Stimulated activated CD8-positive, alpha-beta memory T cell treated with anti-CD3 and anti-CD28 coated beads, Interleukin-4, amount 100 ng/mL, for 4 hours (primary cell): Measurements from ENCODE around the gene BCL2L11.

Experiments
- DNase-seq, 2 donors: peaks; one replicate each; pipeline ENCODE4 v3.0.0-alpha.2; 2020; ENCODE audit warnings: low read depth in 2 of 2, low spot score in 1 of 2

BCL2L11 gene

GRCh38 chr2:111189106-111189505 is 68.4 kb downstream of the BCL2L11 start:
- DNase-seq: no peak

GRCh38 chr2:111190816-111191540 is 70.3 kb downstream of the BCL2L11 start:
- DNase-seq: no peak

- no peak for DNase-seq
Observed at GRCh38 chr2:111191877-111192276, 71.2 kb downstream of the BCL2L11 start.

GRCh38 chr2:111192776-111193368 is 72.2 kb downstream of the BCL2L11 start:
- no peak for DNase-seq

GRCh38 chr2:111194835-111195621 is 74.3 kb downstream of the BCL2L11 start:
- no peak for DNase-seq

GRCh38 chr2:111196435-111196834 is 75.7 kb downstream of the BCL2L11 start:
- DNase-seq: no peak

- no peak for DNase-seq
Observed at GRCh38 chr2:111198701-111199100, 78.0 kb downstream of the BCL2L11 start.

GRCh38 chr2:111199840-111200239 is 79.1 kb downstream of the BCL2L11 start:
- no peak for DNase-seq

- no peak for DNase-seq
Observed at GRCh38 chr2:111200333-111200881, 79.7 kb downstream of the BCL2L11 start.

GRCh38 chr2:111201214-111201613 is 80.5 kb downstream of the BCL2L11 start:
- DNase-seq: no peak

- no peak for DNase-seq
Observed at GRCh38 chr2:111202266-111203040, 81.7 kb downstream of the BCL2L11 start.

- DNase-seq: no peak
Observed at GRCh38 chr2:111204706-111205105, 84.0 kb downstream of the BCL2L11 start.

- DNase-seq: no peak
Observed at GRCh38 chr2:111205774-111206173, 85.1 kb downstream of the BCL2L11 start.

GRCh38 chr2:111207851-111208250 is 87.1 kb downstream of the BCL2L11 start:
- DNase-seq: no peak

- DNase-seq: no peak
Observed at GRCh38 chr2:111208639-111209038, 87.9 kb downstream of the BCL2L11 start.

GRCh38 chr2:111209045-111209514 is 88.4 kb downstream of the BCL2L11 start:
- no peak for DNase-seq

GRCh38 chr2:111210036-111210435 is 89.3 kb downstream of the BCL2L11 start:
- DNase-seq: no peak

GRCh38 chr2:111213877-111214276 is 93.2 kb downstream of the BCL2L11 start:
- DNase-seq: no peak

GRCh38 chr2:111216811-111217652 is 96.3 kb downstream of the BCL2L11 start:
- DNase-seq: no peak
